ENCODE results near the gene DGKA.

- TF ChIP-seq CTCF (IDR thresholded peaks at IDR 0.05) (no peak), POLR2A (IDR thresholded peaks at IDR 0.05) (no peak)
Measured at GRCh38 chr12:55972456-55972855, 41.5 kb downstream of the DGKA start.
